Kidney capillary endothelial cell (primary cell): Measurements from ENCODE around the gene TTC12.

Experiments
- DNase-seq: peaks from one replicate; pipeline ENCODE4 v3.0.0-alpha.2; 2018; ENCODE audit warnings: low spot score

TTC12 gene

DNA sequence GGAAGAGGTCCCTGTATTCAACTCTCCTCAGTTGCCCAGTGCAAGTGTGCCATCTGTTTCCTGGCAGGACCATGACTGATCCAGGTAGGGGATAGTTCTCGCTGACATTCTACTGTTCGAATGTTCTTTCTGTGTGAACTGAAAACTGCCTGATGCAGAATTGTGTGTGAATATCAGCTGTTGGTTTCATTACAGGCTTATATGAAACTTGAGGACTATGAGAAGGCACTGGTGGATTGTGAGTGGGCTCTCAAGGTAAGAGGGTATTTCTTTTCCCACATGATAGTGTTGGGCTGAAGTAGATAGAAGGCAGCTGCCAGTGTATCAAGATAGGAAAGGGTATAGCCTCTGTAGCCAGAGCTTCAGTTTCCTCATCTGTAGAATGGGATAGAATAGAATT is 15.3 kb downstream of the TTC12 start:
- DNase-seq: no peak

DNA sequence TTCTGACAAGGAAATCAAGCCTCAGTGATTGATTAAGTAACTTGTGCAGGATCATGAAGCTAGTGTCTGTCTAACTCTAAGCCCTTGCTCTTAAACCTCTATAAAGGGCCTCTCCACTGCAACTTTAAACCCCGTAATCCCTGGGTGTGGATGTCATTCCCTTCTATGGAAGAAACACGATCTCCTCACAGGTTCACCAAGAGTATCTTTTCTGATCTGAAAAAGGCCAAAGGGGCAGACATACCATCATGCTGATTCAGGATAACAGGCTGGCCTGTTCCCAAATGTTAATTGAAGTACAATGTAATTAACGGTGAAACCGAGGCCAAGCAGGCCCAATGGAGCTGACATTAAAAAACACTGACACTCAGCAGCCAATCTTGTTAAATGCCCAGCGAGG is 17.1 kb downstream of the TTC12 start:
- no peak for DNase-seq

DNA sequence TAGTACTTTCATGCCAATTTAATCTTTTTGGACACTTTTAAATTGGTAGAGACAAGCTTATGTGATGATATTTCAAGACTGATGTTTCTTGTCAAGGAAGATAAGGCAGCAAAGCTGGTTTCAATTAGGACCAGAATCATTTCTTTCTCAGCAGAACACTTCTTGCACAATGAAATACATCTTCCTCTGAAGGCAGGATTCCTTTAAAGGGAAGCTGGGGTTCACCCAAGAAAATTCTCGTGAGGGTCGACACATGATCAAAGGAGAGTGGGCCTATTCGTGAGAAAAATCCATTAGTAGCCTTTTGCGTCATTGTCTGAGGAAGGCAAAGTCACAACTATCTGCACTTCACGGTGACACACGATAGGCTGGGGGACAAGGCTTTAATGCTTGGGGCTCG is 17.6 kb downstream of the TTC12 start:
- DNase-seq: no peak

DNA sequence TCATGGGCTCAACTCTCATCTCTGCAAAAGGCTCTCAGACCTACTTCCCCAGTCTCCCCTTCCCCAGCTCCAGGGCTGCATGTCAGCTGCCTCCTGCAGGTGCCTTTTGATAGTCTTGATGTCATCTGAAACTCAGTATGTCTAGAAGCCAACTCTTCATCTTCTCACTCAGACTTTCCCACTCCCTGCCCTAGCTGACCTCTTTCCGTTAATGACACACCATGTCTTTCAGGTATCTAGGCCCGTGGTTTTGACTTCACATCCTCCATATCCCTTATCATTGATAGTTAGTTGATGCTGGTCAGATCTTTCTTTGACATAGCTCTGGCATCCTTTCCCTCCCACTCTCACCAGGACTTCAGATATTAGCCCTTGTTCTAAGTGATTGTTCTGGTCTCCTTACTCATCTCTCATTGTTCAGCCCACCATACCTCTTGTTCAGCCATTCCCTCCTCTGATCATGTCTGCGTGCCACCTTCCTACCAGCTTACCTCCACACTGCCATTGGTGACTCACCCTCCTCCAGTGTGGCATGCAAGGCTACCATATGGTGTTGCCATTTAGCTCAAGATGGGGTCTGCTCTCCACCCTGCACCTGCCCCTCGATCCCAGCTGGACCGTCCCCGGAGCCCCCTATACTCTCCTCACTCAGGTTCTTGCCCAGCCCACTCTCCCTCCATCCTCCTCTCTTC is 18.4 kb downstream of the TTC12 start:
- DNase-seq: no peak

DNA sequence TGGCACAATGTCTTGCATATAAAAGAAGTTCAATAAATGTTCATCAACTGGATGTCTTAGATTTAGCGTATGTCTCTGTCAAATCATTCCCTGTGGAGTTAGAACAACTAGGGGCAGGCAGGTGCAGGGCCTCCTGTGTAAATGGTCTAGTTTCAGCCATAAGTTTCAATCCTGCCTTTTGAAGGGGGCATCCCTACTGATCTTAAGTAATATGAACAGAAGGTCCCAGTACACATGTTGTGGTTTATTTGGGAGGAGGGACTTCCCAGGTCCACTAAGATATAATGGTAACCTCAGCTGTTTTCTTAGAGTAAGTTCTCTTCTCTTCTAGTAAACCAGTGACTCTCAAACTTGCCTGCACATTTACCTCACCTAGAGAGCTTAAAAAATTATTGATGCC is 19.8 kb downstream of the TTC12 start:
- DNase-seq: no peak

DNA sequence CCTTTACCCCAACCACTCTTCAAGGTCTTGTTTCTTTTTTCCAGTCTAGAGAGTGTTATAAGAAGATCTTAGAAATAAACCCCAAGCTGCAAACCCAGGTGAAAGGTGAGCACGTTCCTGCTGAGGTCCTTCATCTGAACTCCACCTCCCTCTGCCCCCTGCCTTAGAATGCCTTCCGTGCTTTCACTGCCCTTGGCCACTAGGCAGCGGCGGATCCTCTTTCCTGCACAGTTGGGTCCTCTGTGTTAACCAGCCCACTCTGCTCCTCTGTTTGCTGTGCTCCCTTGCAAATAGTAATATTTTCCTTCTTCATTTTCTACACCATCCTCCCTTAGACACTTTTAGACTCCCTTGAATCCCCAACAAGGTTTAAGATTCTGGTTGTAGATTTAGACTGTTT is 24.3 kb downstream of the TTC12 start:
- DNase-seq: no peak

DNA sequence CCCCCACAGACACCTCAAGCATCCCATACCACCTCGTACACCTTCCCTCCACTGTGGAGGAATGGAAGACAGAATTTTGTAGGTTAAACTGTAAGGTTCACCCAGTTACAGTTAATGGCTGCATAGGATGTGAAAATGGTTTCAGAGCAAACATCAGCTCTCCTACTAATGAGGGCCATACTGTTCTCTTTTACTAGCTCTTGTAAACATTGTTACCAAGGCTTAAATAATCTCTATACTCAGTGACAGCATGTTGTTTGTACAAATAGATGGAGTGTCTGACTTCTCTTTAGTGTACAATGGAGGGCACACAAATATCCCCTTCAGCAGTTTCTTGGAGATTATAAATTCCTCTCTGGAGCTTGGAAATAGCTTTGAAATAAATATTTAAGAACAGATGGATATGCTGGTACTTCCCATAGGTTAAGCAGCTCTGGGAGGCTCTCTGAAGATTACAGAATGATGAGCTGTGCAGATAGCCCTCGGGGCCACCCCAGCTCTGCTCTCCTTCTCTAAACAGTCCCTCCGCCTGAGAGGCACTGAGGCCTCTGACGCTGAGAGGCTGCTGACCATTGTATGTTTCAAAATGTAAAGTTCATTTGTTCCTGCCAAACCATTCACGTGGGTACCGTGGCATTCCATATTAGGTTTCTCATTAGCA is 25.7 kb downstream of the TTC12 start:
- no peak for DNase-seq

DNA sequence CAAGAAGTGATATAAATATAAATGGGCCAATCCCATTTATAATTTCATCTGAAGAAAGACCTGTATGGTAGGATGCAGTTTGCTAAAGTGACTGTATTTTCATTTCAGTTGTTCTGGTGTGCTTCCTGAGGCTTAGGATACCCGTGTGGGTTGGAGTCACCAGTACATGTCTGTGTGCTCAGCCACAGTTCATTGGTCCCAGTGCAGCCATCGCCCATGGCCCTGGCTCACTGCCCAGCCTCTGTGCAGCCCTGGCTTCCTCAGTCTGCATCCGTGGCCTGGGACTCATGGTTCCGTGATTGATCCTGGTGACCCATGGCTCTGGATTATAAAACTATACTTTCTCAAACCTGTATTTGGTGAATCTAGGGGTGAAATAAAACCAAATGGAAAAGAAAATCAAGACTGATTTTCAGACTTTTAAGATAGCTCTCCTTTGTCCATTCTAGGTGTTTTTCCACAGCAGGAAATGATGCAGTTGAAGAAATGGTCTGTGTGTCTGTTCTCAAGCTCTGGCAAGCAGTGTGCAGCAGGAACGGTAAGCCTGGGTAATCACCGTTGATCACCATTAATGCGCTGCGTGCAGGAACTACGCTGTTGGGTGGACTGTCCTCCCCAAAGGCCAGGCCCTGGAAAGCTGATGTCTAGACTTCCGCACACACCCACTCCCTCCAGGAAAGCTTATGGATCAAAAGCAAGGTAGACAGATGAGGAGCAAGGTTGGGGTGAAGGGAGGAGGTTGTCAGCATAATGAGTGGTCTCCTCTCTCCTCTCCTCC is 27.2 kb downstream of the TTC12 start:
- peak; percentile 2 for DNase-seq

DNA sequence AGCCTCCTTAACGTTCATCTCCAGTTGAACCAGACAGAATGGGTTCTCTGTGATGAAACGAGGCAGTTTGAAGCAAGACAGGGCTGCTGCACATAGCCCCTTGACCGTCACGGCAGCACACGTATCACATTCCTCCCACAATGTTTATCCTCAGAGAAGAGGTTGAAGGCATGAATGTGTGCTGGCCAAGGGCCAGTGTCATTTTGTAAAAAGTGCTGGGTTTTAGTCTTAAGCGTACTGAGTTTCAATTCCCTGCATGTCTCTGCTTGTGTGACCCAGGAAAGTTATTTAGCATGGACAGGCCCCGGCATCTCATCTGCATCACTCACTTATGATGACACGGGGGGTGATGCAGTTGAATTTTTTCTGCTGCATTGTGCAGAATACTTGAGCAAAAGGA is 31.6 kb downstream of the TTC12 start:
- no peak for DNase-seq

DNA sequence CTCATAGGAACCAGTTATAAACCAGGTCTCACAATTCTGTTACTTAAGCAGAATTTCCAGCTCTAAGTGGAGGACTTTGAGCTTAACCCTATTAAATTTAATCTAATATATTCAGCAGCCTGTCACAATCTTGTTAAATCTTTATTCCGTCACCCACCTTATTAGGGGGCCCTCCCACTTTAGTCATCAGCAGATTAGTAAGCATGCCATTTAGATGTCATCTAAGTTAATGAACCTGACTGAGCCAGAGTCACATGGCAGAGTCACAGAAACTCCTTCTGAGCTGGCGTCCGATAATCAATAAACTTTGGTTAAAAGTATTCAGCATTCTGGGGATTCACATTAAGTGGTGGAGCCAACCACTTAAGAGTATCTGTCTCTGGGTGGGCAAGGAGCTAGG is 35.1 kb downstream of the TTC12 start:
- no peak for DNase-seq

DNA sequence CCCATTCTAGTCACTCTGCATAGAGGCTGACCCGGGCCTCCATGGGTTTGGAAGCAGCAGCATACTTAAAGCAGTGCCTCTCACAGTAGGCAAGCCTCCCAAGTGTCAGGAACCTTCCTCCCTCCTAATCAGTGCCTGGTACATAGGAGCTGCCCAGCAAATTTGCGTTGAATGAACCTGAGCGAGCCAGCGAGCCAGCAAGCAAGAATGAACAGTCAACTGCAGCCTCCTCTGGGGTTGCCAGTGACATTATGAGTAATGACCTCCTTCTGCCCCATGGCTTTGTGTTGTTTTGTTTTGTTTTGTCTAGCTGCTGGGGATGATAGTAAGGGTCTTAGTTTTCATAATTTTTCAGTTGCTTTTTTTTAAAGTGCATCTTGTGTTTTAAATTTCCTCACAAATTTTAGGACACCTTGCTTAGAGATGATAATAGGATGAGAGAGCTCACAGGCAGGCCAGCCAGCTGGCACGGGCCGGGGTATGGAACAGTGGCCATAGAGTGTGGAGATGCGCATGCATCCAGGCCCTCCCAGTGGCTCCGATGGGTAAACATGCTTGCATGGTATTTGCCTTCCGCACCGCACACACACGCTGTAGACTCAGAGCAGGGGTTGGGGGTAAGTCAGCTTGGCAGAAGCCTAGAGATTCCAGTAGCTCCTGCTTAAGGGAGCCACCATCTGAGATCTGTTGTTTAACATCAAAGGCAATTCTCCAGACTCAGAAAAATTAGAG is 36.1 kb downstream of the TTC12 start:
- no peak for DNase-seq

DNA sequence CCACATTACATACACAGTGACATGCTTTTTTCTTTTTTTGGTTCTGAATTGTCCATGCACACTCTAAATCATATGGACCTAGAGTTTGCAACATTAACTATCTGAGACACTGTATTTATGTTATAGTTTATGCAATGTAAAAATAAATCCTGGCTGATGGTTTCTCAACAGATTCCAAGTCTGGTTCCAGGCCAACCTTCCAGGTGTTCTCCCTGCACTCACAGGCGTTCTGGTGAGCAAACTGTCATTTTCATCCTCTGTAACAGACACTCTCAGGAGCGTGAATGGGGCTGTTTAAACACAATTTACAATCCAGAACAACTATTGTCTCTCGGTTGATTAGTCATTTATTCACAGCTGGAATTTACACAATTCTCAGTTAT is 36.7 kb downstream of the TTC12 start:
- DNase-seq: no peak

DNA sequence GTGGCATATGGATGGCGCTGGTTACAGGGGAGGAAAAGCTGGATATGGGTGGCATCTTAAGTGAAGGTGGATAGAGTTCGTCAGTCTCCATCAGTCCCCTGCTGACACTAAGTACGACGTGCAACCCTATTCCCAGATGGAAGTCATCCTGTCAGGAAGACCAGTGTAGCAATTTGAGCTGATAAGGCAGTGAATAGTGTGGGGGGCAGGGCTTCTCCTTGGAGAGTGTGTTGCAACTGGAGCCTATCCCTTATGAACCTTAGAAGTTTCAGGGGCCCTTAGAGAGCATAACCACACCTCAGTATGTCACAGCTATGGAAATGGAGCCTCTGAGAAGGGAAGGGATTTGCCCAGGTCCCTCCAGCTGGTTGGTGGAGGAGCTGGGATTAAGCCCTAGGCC is 37.1 kb downstream of the TTC12 start:
- DNase-seq: no peak

DNA sequence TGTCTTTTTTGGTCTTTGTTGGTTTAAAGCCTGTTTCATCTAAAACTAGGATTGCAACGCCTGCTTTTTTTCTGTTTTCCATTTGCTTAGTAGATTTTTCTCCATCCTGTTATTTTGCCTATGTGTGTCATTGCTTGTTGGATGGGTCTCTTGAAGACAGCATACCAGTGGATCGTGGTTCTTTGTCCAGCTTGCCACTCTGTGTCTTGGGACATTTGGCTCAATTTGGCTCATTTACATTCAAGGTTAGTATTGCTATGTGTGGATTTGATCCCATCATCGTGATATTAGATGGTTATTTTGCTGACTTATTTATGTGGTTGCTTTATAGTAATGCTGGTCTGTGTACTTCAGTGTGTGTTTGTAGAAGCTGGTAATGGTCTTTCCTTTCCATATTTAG is 41.8 kb downstream of the TTC12 start:
- no peak for DNase-seq

DNA sequence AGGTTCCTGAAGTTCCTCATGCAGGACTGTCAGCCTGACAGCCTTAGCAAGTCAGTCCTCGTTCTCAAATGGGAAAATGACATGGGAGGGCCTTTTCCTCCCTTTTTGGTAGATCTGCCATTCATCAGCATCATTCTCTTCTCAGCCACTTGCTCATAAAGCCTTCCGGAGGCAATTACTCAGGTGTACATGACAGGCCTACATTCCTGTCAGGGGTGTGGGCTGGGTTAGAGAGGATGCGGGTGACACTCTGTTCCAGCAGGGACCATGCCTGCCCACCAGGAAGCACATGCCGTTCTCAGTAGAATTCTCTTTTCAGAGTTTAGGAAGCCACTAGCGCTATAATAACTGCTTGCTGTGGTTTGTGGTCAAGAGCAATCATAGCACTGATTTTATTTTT is 49.0 kb downstream of the TTC12 start:
- no peak for DNase-seq

DNA sequence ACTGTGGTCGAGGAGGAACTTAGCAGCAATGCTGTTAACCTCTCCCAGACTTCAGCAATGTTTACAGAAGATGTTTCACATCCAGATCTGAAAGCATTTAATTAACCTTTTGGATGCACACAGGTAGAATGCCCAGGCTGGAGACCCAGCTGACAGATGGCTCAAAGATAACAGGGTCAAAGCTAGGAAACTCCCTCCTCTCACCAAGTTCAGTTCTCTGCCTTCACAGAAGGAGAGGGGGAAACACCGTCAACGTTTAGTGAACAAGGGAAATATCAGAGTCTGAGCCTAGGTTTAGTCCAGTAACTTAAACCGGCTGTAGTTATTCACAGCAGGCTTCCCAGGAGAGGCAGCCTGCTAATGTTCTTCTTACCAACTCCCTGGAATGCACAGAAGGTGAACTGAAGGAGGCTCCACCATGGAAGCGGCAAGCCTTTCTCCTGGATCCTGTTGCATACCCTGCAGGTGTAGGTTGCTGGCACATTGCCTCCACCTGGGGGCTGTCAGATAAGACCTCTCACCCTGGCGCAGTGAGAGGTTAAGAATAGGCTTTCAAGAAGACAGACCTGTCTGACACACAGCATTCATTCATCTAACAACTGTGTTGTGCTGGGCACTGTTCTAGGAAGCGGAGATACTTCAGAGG is 49.7 kb downstream of the TTC12 start:
- DNase-seq: no peak

DNA sequence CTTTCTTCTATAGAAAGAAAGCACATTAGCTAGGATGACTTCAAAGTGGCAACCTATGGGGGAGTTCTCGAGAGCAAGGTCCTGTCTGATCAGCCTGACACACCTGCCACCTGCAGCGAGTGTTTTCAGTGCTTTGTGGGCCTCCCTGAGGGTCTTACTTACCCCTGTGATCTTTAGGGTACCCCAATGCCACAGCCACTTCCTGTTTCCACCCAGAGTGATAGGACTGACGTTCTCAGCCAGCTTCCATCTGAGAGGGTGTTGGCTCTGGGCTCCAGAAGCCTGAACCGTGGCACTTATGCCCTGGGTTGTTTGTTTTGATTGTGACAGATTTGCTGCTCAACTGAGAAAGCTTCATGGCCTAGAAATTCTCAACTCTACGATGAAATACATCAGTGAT is 51.5 kb downstream of the TTC12 start:
- no peak for DNase-seq

DNA sequence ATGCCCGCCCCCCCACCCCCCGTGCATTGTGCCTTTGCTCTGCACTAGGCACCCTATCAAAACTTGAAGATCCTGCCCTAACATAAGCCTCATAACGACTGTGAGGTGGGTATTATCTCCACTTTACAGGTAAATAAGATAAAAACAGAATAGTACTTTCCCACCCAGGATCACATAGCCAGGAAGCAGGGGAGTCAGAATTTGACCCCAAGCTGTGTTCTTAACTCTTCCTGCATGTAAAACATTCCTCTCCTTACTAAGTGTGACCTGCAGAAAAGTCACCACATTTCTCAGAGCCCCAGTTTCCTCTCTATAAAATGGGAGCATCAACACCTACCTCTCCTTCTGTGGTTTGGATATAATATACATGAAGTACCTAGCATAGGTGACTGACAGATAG is 55.0 kb downstream of the TTC12 start:
- DNase-seq: no peak

DNA sequence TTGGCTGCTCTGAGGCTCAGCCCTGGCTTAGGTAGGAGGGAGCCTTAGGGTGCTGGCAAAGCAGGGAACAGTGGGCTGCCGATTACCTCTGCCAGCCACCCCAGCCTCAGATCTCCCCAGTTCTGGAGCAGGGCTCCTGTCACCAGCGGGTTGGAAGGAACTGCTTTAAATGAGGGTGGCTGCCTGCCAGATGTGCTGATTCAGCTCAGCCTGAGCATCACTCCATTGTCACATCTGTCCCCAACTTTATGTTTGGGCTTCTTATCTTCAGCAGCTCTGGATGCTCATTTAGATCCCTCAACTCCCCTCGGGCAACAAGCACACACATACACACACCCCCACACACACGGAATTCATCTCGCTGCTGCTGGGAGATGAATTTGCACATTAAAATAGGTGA is 56.3 kb downstream of the TTC12 start:
- DNase-seq: no peak

DNA sequence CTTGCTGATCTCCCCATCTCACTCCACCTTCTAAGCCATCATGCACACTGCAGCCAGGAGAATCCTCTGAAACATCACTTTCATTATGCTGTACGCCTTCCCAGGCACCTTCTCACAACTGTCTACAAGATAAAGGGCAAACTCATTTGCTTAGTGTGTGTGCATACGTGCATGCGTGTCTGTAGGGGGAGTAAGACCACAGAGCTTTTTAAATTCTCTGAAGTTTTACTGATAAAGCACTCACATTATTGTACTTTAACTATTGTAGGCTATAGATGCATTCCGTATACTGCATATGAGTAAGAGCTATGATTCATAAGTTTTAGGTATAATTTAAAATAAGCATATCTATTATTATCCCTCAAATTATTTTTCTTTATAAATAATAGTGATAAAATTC is 57.9 kb downstream of the TTC12 start:
- DNase-seq: no peak

DNA sequence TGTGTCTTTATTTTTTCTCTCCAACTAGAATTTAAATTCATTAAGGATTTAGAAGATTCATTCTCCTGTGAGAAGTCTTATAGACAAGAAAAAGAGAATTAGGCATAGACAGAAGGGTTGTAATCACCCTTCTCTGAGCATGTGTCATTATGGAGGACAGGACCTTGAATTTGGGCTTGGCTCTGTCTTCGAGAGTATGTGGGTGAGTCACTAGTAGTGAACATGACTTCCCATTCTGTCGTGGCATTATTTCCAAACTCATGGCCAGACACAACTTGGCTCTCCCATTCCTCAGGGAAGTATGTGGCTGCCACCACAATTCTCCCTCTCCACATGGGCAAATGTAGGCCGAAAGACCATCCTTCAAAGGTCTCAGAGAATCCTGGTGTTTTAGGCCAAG is 58.9 kb downstream of the TTC12 start:
- no peak for DNase-seq

DNA sequence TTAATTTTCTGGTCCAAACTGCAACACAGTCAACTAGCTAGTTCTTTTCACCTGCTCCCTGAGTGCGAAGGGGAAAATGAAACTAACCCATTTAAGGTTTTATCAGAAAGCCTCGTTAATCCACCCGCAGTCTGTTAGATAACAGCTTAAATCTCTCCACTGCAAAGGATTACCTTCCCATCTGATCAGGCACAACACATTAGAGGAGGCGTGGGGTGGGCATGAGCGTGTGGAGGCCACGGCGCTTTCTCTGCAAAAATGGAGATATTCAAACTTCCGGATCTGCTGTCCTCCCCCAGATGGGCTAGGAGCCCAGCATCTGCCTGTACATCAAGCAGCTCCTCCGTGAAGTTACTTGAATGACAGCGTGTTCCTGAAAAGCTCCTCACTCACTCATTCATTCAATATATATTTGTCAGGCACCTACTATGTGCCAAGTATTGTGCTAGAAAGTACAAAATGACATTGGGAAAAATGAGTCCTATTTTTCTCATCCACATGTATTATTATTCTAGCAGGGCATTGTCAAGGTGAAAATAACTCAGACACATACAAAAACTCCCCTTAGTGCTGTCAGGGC is 59.7 kb downstream of the TTC12 start:
- DNase-seq: no peak
